Measurements from ENCODE around the gene SLC35G2. TPM values are rescaled to one million over a fixed set of nuclear protein-coding genes. Genes with fewer than 3 reads are reported as not detected.

Gene SLC35G2
- total RNA-seq, 2 donors from 2014 or later = 3.4 to 9.6 TPM

GRCh38 chr3:136811701-136812100 lies 7.2 kb upstream of the SLC35G2 start:
- no peak for ATAC-seq (replicated peaks)
- Mint-ChIP-seq H3K4me1 (no peaks in the 10 kb centered on the region), H3K27ac (no peak overlapping the region), H3K27me3 (peaks cover 4% of the 10 kb centered on the region), H3K9me3 (no peaks in the 10 kb centered on the region), H3K36me3 (ENCODE audit: low read depth) (no peaks in the 10 kb centered on the region), H3K4me3 (no peak overlapping the region)

- Mint-ChIP-seq H3K9me3 (no peaks in the 10 kb centered on the region), H3K27me3 (peaks cover 12% of the 10 kb centered on the region), H3K27ac (no peak overlapping the region), H3K4me1 (peaks cover 6% of the 10 kb centered on the region), H3K36me3 (ENCODE audit: low read depth) (peaks cover 7% of the 10 kb centered on the region), H3K4me3 (peak overlapping the region; percentile 96)
- no peak for ATAC-seq (replicated peaks)
Observed at GRCh38 chr3:136817448-136817847, 1.5 kb upstream of the SLC35G2 start.

GRCh38 chr3:136818191-136818768 lies 646 bp upstream of the SLC35G2 start:
- peaks cover 17% of the 10 kb centered on the region for H3K27me3 Mint-ChIP-seq
- peak overlapping the region; percentile 79 for H3K27ac Mint-ChIP-seq
- peaks cover 7% of the 10 kb centered on the region for H3K36me3 Mint-ChIP-seq (ENCODE audit: low read depth)

GRCh38 chr3:136819392-136819730 lies 435 bp downstream of the SLC35G2 start:
- Mint-ChIP-seq H3K9me3 (peaks cover 3% of the 10 kb centered on the region), H3K27ac (peak overlapping the region; percentile 76)

More at GRCh38 chr3:136818191-136818768, 646 bp upstream of the SLC35G2 start:
- Mint-ChIP-seq H3K9me3 (peaks cover 3% of the 10 kb centered on the region), H3K4me3 (peak overlapping the region; percentile 96), H3K4me1 (peaks cover 6% of the 10 kb centered on the region)
- ATAC-seq (replicated peaks) = peak; percentile 93

GRCh38 chr3:136819731-136820679 lies 1.1 kb downstream of the SLC35G2 start:
- peaks cover 3% of the 10 kb centered on the region for H3K9me3 Mint-ChIP-seq
- peaks cover 7% of the 10 kb centered on the region for H3K36me3 Mint-ChIP-seq (ENCODE audit: low read depth)
- ATAC-seq (replicated peaks) = peak; percentile 13
- H3K4me3 Mint-ChIP-seq = peak overlapping the region; percentile 96
- H3K27ac Mint-ChIP-seq = peak overlapping the region; percentile 76
- H3K4me1 Mint-ChIP-seq = peaks cover 6% of the 10 kb centered on the region
- H3K27me3 Mint-ChIP-seq = peaks cover 20% of the 10 kb centered on the region

More at GRCh38 chr3:136819392-136819730, 435 bp downstream of the SLC35G2 start:
- Mint-ChIP-seq H3K27me3 (peaks cover 19% of the 10 kb centered on the region), H3K4me1 (peaks cover 6% of the 10 kb centered on the region), H3K36me3 (ENCODE audit: low read depth) (peaks cover 7% of the 10 kb centered on the region), H3K4me3 (peak overlapping the region; percentile 96)
- peak; percentile 69 for ATAC-seq (replicated peaks)

GRCh38 chr3:136831461-136831860 lies 12.5 kb downstream of the SLC35G2 start:
- no peak overlapping the region for H3K27ac Mint-ChIP-seq
- H3K4me1 Mint-ChIP-seq = peaks cover 5% of the 10 kb centered on the region
- no peaks in the 10 kb centered on the region for H3K36me3 Mint-ChIP-seq (ENCODE audit: low read depth)
- ATAC-seq (replicated peaks) = no peak
- H3K4me3 Mint-ChIP-seq = no peak overlapping the region
- H3K27me3 Mint-ChIP-seq = peaks cover 23% of the 10 kb centered on the region
- peaks cover 9% of the 10 kb centered on the region for H3K9me3 Mint-ChIP-seq

GRCh38 chr3:136835089-136835812 lies 16.3 kb downstream of the SLC35G2 start:
- peaks cover 24% of the 10 kb centered on the region for H3K4me1 Mint-ChIP-seq
- no peak for ATAC-seq (replicated peaks)
- peaks cover 14% of the 10 kb centered on the region for H3K27me3 Mint-ChIP-seq
- H3K4me3 Mint-ChIP-seq = no peak overlapping the region
- H3K27ac Mint-ChIP-seq = no peak overlapping the region
- peaks cover 17% of the 10 kb centered on the region for H3K36me3 Mint-ChIP-seq (ENCODE audit: low read depth)
- no peaks in the 10 kb centered on the region for H3K9me3 Mint-ChIP-seq

GRCh38 chr3:136835813-136836510 lies 17.0 kb downstream of the SLC35G2 start:
- ATAC-seq (replicated peaks) = no peak
- Mint-ChIP-seq H3K36me3 (ENCODE audit: low read depth) (peaks cover 17% of the 10 kb centered on the region), H3K4me1 (peaks cover 19% of the 10 kb centered on the region), H3K27me3 (peaks cover 9% of the 10 kb centered on the region), H3K9me3 (no peaks in the 10 kb centered on the region), H3K27ac (no peak overlapping the region), H3K4me3 (no peak overlapping the region)

GRCh38 chr3:136836511-136837156 lies 17.7 kb downstream of the SLC35G2 start:
- H3K9me3 Mint-ChIP-seq = no peaks in the 10 kb centered on the region
- peaks cover 3% of the 10 kb centered on the region for H3K27me3 Mint-ChIP-seq
- no peak overlapping the region for H3K27ac Mint-ChIP-seq
- no peak overlapping the region for H3K4me3 Mint-ChIP-seq
- H3K4me1 Mint-ChIP-seq = peaks cover 19% of the 10 kb centered on the region
- no peak for ATAC-seq (replicated peaks)
- H3K36me3 Mint-ChIP-seq (ENCODE audit: low read depth) = peaks cover 17% of the 10 kb centered on the region

- no peaks in the 10 kb centered on the region for H3K27me3 Mint-ChIP-seq
- ATAC-seq (replicated peaks) = peak; percentile 81
- H3K36me3 Mint-ChIP-seq (ENCODE audit: low read depth) = peaks cover 36% of the 10 kb centered on the region
- H3K9me3 Mint-ChIP-seq = no peaks in the 10 kb centered on the region
- H3K27ac Mint-ChIP-seq = peak overlapping the region; percentile 31
- peaks cover 19% of the 10 kb centered on the region for H3K4me1 Mint-ChIP-seq
- no peak overlapping the region for H3K4me3 Mint-ChIP-seq
Observed at GRCh38 chr3:136838641-136839555, 20.0 kb downstream of the SLC35G2 start.

GRCh38 chr3:136839556-136839931 lies 20.6 kb downstream of the SLC35G2 start:
- Mint-ChIP-seq H3K4me1 (peaks cover 19% of the 10 kb centered on the region), H3K4me3 (no peak overlapping the region), H3K9me3 (no peaks in the 10 kb centered on the region), H3K36me3 (ENCODE audit: low read depth) (peaks cover 40% of the 10 kb centered on the region), H3K27me3 (no peaks in the 10 kb centered on the region), H3K27ac (peak overlapping the region; percentile 31)
- ATAC-seq (replicated peaks) = no peak

- Mint-ChIP-seq H3K27ac (peak overlapping the region; percentile 31), H3K9me3 (no peaks in the 10 kb centered on the region), H3K36me3 (ENCODE audit: low read depth) (peaks cover 47% of the 10 kb centered on the region), H3K4me3 (no peak overlapping the region), H3K27me3 (no peaks in the 10 kb centered on the region), H3K4me1 (peaks cover 19% of the 10 kb centered on the region)
- ATAC-seq (replicated peaks) = no peak
Observed at GRCh38 chr3:136840252-136840651, 21.3 kb downstream of the SLC35G2 start.

- Mint-ChIP-seq H3K27me3 (no peaks in the 10 kb centered on the region), H3K9me3 (no peaks in the 10 kb centered on the region), H3K4me3 (no peak overlapping the region), H3K4me1 (peaks cover 19% of the 10 kb centered on the region), H3K36me3 (ENCODE audit: low read depth) (peaks cover 64% of the 10 kb centered on the region), H3K27ac (no peak overlapping the region)
- no peak for ATAC-seq (replicated peaks)
Observed at GRCh38 chr3:136842294-136842693, 23.4 kb downstream of the SLC35G2 start.
